SK-N-SH (cell line): Measurements from ENCODE around the gene VEGFD.

Experiments used
- NFIC ChIP-seq: IDR thresholded peaks from 2 replicates; pipeline ENCODE4 v1.4.0; 2012; ENCODE audit warnings: borderline replicate concordance
- TF ChIP-seq, protein P1 (sequence below): fragments of 200-600 bp; sonication (generic); IDR thresholded peaks from 2 replicates; pipeline ENCODE4 v1.6.1; 2017; ENCODE audit warnings: antibody characterized with exemption, mild to moderate bottlenecking, moderate library complexity

DNA sequence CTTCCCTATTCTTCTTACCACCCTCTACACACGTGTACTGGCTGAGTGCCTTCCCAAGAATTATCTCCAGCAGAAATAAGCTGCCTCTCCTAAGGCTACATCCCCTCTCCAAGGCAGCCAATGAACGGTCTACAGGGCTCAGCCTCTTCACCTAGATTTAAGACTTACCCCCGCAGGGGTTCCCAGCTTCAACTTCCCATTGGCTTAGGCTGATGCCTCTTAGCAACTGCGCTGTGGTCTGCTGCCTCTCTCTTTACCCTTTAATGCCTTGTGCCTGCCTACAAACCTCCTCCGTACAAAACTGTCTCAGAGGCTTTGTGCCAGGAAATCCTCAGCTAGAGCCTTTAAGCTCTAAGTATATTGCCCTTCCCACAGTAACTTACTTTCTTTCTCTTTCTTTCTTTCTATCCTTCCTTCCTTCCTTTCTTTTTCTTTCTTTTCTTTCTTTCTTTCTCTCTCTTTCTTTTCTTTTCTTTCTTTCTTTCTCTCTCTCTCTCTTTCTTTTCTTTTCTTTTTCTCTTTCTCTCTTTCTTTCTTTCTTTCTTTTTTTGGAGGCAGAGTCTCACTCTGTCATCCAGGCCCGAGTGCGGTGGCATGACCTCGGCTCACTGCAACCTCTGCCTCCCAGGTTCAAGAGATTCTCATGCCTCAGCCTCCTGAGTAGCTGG, 33.8 kb downstream of the VEGFD start:
- no peak for TF ChIP-seq NFIC
- TF ChIP-seq, protein P1, sequence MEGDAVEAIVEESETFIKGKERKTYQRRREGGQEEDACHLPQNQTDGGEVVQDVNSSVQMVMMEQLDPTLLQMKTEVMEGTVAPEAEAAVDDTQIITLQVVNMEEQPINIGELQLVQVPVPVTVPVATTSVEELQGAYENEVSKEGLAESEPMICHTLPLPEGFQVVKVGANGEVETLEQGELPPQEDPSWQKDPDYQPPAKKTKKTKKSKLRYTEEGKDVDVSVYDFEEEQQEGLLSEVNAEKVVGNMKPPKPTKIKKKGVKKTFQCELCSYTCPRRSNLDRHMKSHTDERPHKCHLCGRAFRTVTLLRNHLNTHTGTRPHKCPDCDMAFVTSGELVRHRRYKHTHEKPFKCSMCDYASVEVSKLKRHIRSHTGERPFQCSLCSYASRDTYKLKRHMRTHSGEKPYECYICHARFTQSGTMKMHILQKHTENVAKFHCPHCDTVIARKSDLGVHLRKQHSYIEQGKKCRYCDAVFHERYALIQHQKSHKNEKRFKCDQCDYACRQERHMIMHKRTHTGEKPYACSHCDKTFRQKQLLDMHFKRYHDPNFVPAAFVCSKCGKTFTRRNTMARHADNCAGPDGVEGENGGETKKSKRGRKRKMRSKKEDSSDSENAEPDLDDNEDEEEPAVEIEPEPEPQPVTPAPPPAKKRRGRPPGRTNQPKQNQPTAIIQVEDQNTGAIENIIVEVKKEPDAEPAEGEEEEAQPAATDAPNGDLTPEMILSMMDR = no peak
